Stimulated activated CD8-positive, alpha-beta memory T cell treated with anti-CD3 and anti-CD28 coated beads, Interleukin-7, amount 100 ng/mL, for 48 hours (primary cell): ENCODE data around the gene MDM2.

Source experiments
- DNase-seq, 2 donors: peaks; one replicate each; pipeline ENCODE4 v3.0.0-alpha.2; 2020; ENCODE audit warnings: low read depth in 1 of 2; ENCODE audit errors: extremely low read depth in 1 of 2

Gene MDM2

DNA sequence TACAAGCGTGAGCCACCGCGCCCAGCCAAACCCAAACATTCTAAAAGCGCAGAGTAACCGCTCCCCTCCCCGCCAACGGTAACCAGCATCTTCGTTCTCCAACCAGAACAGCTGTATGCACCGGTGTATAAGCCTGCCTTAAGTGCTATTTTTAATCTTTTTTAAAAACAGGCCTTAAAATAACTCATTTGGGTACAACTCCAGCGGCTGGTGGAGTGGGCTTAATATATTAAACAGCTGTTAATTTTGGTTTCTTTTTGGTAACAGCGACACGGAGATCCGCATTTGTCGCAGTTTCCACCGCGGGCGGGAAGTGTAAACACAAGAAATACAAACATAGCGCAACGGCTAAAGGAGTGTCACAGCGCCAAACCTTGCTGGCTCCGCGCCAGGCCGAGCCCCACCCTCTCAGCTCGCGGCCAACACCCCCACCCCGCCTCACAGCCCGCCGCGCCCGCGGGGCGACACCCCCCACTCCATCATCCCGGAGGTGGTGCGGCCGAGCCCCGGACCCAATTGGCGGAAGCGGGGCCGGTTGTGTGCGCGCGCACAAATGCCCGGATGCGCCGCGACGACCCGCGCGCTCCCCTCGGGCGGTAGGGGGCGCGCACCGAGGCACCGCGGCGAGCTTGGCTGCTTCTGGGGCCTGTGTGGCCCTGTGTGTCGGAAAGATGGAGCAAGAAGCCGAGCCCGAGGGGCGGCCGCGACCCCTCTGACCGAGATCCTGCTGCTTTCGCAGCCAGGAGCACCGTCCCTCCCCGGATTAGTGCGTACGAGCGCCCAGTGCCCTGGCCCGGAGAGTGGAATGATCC lies at the start of gene MDM2:
MDM2 (plus strand) TSS at position 602 of the 812 bp plus-strand sequence. CDS start 301 bp downstream, outside the sequence.
- peak; percentile 90 to 95 for DNase-seq

- DNase-seq, result no peak
Measured at GRCh38 chr12:68759852-68760251, 48.1 kb upstream of the MDM2 start.

GRCh38 chr12:68760806-68761441 lies 47.1 kb upstream of the MDM2 start:
- DNase-seq, result no peak

DNA sequence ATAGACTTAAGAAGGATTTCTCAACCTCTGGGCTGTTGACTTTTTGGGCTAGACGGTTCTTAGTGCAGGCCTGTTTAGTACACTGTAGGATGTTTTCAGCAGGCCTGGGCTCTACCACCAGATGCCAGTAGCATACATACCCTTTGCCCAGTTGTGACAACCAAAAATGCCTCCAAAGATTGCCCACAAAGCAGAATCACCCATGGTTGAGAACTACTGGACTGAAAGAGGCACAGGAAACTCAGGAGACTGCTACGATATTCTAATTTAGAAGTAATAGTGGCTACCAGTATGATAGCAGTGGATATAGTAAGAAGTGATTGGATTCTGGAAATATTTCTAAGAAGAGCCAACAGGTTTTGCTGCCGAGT lies 46.5 kb upstream of the MDM2 start:
- DNase-seq, result no peak

- DNase-seq, result no peak
Measured at GRCh38 chr12:68761901-68762630, 45.9 kb upstream of the MDM2 start.

DNA sequence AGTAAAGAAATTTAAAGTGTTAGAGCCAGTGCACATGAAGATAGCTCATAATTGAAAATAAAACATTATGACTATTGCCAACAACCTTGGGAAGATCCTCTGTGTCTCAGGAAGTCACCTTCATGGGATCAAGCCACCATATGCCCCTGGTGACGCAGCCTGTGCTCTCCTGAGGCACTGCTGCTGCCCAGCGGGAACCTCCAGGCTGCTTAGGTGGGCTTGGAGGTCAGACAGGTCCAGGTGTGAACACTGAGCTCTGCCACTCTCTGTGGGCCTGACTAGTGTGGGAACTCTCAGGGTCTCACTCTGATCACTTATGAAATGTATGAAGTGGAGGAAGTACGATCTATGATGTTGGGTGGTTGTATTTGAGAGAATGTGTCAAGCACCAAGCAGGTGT lies 45.3 kb upstream of the MDM2 start:
- DNase-seq, result no peak

DNA sequence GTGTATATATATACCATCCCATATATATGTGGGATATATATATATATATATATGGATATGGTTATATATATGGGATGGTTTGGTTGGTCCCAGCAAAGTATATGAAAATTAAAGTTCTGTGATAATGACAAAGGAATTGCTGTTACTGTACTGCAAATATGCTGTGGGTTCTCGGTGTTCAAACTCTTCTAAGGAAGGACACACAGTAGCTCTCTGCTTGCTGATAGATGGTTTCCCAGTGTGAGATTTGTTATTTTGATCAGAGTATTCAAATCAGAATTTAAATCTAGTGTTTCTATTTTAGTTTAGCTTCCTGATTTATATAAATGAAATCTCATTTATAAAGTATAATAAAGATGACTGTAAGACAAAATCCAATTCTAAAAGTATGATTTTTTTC lies 42.3 kb upstream of the MDM2 start:
- DNase-seq, result no peak

DNA sequence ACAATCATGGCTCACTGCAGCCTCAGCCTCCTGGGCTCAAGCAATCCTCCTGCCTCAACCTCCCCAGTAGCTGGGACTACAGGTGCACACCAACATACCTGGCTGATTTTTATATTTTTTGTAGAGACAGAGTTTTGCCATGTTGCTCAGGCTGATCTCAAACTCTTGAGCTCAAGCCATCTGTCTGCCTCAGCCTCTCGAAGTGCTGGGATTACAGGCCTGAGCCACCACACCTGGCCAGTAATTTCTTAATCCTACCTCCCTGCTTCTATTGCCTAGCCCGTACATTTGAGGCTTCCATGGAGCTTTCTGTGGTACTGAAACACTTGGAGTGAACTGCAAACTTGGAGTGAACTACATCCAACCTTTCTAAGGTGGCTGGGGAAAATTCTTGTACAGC lies 41.3 kb upstream of the MDM2 start:
- DNase-seq, result no peak

DNA sequence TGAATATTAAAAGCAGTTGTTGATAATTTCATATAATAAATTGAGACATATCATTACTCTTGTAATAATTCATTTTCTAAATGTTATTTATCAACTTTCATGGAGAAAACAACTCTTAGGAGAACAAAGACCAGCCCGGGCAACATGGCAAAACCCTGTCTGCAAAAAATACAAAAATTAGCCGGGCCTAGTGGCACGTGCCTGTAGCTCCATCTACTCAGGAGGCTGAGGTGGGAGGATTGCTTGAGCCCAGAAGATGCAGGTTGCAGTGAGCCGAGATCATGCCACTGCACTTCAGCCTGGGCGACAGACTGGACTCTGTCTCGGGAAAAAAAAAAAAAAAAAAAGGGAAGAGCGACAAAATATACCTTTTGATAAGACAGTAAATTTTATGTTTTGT lies 40.8 kb upstream of the MDM2 start:
- DNase-seq, result no peak

GRCh38 chr12:68768431-68768939 lies 39.5 kb upstream of the MDM2 start:
- DNase-seq, result no peak

DNA sequence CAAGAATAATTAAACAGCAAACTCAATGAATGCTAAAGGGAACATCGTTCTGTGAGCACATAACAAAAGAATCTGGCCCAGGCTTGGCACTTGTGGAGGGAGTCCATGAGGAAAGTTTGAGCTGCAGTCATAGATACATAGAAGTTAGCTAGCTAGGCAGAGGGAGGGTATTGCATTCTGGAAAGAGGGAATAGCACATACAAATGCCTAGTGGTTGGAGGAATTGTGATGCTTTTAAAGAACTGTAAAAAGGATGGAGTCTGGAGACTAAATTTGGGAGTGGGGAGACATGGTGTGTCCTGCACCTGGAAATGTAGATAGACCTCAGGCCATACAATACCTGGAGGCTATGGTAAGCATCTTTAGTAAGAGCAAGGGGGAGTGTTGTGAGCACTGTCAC lies 38.0 kb upstream of the MDM2 start:
- no peak for DNase-seq

DNA sequence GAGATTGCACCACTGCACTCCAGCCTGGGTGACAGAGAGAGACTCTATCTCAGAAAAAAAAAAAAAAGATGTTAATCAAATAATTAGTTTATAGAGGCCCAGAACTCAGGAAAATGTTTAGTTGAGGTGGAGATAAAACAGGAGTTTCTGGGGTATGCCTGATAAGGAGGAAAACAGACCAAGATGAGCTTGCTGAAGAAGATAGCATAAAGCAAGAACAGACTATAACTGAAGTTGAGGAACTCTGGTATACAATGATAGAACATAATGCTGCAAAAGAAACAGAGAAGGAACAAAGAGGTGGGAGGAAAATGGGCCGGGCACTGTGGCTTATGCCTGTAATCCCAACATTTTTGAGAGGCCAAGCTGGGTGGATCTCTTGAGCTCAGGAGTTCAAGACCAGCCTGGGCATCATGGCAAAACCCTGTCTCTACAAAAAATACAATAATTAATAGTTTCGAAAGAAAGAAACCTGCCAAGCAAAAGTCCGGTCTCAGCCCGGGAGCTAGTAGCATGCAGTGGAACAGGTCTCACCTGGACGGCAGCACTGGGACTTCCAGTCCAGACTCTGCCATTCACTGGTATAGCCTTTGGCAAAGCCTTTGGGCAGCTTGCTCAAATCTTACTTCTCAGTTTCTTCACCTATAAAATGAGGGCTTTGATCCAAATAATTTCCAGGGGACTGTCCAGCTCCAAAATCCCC lies 36.6 kb upstream of the MDM2 start:
- DNase-seq, result no peak

GRCh38 chr12:68772714-68773113 lies 35.3 kb upstream of the MDM2 start:
- DNase-seq, result no peak

DNA sequence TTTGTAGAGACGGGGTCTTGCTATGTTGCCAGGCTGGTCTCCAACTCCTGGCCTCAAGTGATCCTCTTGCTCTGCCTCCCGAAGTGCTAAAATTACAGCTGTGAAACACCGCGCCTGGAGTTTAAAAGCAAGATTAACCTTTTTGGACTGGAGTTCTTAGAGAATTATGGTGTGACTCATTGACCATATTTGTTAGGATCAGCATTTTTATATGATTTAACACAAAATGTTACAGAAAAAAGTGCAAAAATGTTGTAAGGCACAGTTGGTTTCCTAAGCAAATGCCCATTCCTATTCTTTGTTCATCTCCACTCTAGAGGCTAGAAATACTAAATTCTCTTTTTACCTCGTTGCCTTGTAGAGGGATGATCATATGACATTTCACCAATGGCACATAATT lies 34.4 kb upstream of the MDM2 start:
- DNase-seq, result no peak

- DNase-seq, result no peak
Measured at GRCh38 chr12:68775121-68775630, 32.8 kb upstream of the MDM2 start.

DNA sequence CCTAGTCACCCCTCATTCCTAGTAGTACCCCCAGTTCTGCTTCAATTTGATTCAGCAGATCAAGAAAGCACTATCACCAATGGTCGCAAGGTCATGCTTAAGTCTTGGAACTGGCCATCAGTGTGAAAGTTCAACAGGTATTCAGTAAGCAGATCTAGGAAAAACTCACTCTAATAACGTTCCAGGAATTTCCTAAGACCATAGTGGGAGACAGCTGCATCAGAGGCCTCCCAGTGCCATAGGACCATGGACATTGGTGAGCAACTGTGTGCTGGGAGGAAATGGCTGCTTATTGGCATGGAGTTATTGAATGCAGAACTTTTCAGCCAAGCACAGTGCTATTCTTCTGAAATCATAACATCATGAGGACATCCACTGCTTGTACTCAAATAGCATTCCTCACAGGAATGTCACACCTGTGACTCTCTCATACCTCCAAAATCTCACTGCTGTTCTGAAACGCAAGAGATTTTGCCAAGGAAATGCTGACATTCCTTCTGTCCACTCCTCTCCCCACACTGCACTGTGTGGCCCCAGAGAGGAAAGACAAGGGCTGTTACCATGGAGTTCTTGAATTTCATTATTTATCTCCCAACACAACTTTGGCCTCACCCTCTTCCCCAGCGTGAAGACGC lies 30.9 kb upstream of the MDM2 start:
- DNase-seq, result no peak

- no peak for DNase-seq
Measured at GRCh38 chr12:68779280-68779679, 28.7 kb upstream of the MDM2 start.

DNA sequence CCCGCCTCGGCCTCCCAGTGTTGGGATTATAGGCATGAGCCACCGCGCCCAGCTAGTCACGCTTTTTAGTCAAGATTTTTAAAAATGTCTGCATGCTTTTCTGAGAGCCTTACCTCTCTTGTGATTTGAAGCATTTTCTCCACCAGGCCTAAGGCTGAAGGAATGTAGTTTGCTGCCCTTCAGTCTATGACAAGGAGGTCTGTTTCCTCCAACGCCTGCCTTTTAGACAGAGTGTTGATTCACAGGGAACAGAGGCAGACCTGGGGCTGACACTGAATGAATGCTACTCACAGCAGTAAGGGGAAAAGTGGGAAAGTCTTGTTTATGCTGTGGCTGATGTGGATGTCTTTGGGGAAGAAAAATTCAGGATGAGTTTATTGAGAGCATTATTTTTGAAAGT lies 27.2 kb upstream of the MDM2 start:
- DNase-seq, result no peak

GRCh38 chr12:68781728-68782127 lies 26.2 kb upstream of the MDM2 start:
- no peak for DNase-seq

GRCh38 chr12:68784015-68784414 lies 24.0 kb upstream of the MDM2 start:
- no peak for DNase-seq
